Measurements from ENCODE around the gene ANKRD28.
A peak's percentile ranks its signal among the peaks of the same experiment; 100 is the strongest.
"Not testable (repeated sequence)": the region's sequence is repeated elsewhere in the genome, so short reads cannot be mapped to it uniquely, and the experiment has no call there.

ANKRD28 gene

GRCh38 chr3:15771444-15771843, 26.3 kb downstream of the ANKRD28 start:
- DNase-seq (ENCODE audit: low read depth) = no peak

GRCh38 chr3:15769256-15769915, 28.4 kb downstream of the ANKRD28 start:
- no peak for DNase-seq (ENCODE audit: low read depth)

DNA sequence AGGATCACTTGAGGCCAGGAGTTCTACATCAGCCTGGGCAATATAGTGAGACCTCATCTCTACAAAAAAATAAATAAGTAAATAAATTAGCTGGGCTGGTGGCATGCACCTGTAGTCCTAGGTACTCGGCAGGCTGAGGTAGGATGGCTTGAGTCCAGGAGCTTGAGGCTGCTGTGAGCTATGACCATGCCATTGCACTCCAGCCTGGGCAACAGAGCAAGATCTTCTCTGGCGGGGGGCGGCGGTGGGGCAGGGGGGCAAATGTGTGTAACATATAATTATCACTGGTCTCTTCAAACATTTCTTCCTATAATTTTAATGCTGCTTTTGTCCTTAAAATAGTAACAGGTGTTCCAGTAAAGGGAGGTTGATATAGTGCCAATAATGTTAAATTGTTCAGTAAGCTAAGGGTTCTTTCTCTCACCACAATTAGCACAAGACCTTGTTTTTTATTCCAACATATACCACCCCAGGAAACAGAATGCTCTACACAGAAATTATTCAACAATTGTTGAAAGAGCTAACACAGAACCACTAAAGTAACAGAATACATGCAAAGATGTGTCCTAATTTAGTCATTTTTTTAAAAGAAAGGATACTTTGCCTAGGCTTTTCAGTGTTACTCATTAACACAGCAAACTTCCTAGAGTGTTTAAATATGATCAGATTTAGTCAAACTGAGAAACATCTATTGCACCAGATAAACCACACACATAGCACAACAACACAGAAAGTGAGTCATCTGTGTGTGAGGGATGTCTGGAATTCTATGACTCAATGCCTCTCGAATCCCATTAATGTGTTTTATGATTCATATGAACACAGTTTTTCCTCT, 29.1 kb downstream of the ANKRD28 start:
- peak; percentile 92 for DNase-seq (ENCODE audit: low read depth)

- no peak for DNase-seq (ENCODE audit: low read depth)
These were observed 31.4 kb downstream of the ANKRD28 start for GRCh38 chr3:15766406-15766805.

- no peak for DNase-seq (ENCODE audit: low read depth)
These were observed 39.5 kb downstream of the ANKRD28 start for GRCh38 chr3:15758295-15758694.

DNA sequence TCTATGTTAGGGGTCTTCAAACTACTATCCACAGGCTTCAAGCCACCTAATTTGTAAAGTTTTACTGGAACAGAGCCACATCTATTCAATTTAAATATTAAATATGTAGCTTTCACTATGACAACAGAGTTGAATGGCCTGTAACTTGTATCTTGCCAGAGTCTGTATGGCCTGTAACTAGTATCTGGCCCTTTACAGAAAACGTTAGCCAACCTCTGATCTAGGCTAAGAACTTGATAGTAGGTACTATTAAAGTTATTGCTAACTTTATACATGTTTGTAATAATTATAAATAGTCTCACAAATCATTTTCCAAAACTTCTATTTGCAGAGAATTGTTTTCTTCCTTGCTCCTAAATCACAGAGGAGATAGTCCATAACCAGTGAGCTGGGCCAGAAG, 40.0 kb downstream of the ANKRD28 start:
- no peak for DNase-seq (ENCODE audit: low read depth)

- DNase-seq (ENCODE audit: low read depth) = no peak
These were observed 41.3 kb downstream of the ANKRD28 start for GRCh38 chr3:15756505-15756904.

GRCh38 chr3:15755780-15756179, 42.0 kb downstream of the ANKRD28 start:
- no peak for DNase-seq (ENCODE audit: low read depth)

DNA sequence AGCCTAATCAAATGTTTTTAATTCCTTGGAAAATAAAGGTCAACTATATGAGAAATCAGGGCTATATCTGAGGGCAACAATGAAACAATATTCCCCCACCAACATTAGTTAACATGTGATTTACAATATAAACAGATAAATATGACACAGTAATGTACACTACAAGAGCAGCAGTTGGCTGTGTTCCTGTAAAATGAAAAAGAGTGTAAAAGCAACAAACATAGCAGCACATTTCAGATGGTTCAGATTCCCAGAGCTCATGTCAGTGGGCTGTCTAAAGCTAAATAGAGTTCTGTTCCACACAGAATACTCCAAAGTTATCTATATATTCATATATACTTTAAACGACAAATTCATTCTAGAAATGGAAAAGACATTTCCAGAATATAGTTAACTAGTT, 42.6 kb downstream of the ANKRD28 start:
- DNase-seq (ENCODE audit: low read depth) = no peak

GRCh38 chr3:15754047-15754446, 43.7 kb downstream of the ANKRD28 start:
- DNase-seq (ENCODE audit: low read depth) = no peak

DNA sequence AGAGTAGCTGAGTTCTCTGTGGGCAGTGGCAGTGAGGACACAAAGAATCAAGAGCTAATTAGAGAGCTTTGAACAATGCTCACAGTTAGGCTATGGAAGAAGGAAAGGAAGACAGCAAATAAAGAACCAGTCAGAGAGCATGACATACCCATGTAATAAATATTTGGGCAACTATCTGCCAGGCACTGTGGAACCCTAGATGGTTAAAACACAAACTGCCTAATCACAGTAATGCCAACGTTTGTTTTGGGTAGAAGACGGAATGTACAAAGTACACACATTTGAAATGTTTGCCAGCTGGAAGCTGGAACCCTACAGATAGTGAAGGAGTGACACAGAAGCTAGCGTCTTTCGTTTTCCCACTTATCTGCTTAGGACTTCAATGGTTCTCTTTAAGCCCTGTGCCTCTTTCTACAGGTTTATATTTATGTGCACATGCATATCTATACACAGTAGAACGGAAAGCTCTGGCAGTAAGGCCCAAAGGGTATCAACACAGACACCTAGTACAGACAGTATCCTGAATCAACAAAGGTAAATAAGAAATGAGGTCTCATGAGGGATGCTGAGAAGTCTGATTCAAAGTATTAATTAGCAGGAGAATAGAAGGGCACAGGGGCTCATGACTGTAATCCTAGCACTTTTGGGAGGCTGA, 44.6 kb downstream of the ANKRD28 start:
- DNase-seq (ENCODE audit: low read depth) = no peak

DNA sequence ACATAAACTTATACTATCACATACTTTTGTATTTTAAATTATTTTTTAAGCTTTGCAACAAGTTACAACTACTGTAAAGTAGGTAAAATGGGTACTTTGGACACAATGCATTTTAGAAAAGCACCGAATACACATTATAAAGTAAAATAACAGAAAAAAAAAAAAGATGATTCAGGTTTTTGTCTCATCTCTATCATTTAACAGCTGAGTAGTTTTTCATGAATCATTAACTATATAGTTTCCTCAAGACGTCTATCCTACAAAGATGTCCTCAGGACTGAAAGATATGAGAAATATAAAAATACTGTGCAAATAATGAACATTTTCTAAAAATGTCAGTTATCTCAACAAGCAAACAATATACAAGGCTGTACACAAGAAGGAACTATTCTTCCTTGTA, 46.9 kb downstream of the ANKRD28 start:
- no peak for DNase-seq (ENCODE audit: low read depth)

DNA sequence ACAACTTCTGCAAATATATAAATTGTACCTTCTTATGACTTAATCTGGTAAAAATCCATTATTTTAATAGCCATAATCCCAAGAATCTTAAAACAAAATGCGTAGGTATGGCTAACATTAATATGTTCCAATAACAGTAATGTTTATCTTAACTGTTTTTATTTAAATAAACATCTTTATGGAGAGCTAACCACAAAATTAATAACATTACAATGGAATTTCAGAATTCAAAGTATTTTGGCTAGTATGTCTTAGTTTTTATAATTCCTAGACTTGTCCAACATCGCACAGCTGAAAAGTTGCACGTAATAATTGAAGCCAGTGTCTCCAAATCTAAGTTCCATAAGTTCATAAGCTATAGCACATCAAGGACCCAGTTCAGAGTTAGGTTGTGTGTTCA, 47.6 kb downstream of the ANKRD28 start:
- DNase-seq (ENCODE audit: low read depth) = peak; percentile 19

DNA sequence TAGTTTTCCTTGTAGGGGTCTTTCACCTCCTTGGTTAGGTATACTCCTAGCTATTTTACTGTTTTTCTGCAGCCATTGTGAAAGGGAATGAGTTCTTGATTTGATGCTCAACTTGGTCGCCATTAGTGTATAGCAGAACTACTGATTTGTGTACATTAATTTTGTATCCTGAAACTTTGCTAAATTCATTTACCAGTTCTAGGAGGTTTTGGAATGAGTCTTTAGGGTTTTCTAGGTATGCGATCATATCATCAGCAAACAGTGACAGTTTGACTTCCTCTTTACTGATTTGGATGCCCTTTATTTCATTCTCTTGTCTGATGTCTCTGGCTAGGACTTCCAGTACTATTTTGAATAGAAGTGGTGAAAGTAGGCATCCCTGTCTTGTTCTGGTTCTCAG, 51.9 kb downstream of the ANKRD28 start:
- not testable (repeated sequence) for DNase-seq (ENCODE audit: low read depth)

DNA sequence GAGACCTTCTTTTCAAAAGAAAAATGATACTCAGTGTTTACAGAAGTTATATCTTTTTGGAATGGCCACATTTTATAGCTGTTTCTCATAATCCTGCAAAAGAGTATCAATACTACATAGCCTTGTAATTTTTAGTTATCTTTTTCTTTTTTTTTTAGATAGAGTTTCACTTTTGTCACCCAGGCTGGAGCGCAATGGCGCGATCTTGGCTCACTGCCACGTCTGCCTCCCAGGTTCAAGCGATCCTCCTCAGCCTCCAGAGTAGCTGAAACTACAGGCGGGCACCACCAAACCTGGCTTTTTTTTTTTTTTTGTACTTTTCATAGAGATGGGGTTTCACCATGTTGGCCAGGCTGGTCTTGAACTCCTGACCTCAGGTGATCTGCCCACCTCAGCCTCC, 53.6 kb downstream of the ANKRD28 start:
- no peak for DNase-seq (ENCODE audit: low read depth)

DNA sequence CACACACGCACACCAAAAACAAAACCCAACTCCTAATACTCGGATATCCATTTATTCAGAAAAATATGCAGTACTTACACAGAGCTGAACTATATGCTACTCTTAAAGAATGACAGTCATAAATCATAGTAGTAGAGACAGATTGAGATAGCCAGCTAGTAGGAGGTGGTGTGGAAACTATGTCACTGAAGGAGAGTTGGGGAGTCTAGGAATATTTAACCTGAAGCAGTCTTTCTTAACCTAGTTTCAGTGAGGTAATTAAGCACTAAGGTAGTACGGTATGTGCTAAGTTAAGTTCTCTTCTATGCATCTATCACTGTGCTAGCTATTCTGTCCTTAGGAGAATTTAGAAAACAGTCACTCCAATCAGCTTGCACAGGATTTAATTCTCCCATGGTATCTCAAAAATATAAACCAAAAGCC, 54.2 kb downstream of the ANKRD28 start:
- DNase-seq (ENCODE audit: low read depth) = no peak

- DNase-seq (ENCODE audit: low read depth) = not testable (repeated sequence)
These were observed 55.5 kb downstream of the ANKRD28 start for GRCh38 chr3:15742236-15742635.

GRCh38 chr3:15738616-15739005, 59.2 kb downstream of the ANKRD28 start:
- not testable (repeated sequence) for DNase-seq (ENCODE audit: low read depth)

GRCh38 chr3:15731024-15731423, 66.8 kb downstream of the ANKRD28 start:
- DNase-seq (ENCODE audit: low read depth) = no peak

DNA sequence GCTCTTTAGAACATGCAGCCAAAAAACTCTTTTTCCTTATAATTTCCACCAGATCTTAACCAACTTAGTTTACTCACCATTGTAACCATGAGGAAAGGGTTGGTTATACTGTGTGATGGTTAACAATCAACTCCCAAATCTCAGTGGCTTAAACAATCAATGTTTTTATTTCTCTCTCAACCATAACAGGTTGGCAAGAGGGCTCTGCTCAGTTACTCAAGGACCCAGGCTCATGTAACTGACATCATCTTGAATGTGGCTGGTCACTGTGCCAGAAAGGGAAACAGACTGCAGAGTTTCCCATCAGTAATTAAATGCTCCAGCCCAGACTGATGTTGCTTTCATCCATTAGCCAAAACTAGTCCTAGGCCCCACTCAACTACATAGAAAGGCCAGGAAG, 69.0 kb downstream of the ANKRD28 start:
- DNase-seq (ENCODE audit: low read depth) = no peak

GRCh38 chr3:15726881-15727280, 70.9 kb downstream of the ANKRD28 start:
- no peak for DNase-seq (ENCODE audit: low read depth)

DNA sequence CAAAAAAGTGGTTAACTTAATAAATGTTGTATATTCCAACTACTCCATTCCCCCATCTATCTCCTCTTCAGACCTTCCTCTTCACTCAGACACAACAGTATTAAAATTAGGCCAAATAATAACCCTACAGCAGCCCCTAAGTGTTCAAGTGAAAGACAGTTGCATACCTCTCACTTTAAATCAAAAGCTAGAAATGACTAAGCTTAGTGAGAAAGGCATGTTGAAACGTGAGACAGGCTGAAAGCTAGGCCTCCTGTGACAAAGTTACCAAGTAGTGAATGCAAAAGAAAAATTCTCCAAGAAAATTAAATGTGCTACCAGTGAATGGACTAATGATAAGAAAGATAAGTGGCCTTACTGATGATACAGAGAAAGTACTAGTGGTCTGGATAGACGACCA, 71.7 kb downstream of the ANKRD28 start:
- DNase-seq (ENCODE audit: low read depth) = no peak

GRCh38 chr3:15724446-15724845, 73.3 kb downstream of the ANKRD28 start:
- no peak for DNase-seq (ENCODE audit: low read depth)

All from non-pigmented ciliary epithelial cell (primary cell).